AG09309 (cell line): ENCODE results near the gene VCAN.

ENCODE experiments used
- DNase-seq: peaks from one replicate; pipeline ENCODE4 v3.0.0-alpha.2; 2010; ENCODE audit warnings: low read depth
- H3K4me3 ChIP-seq: 2 replicates; pipeline ENCODE4 v1.5.1; 2011; ENCODE audit warnings: mild to moderate bottlenecking, low read depth, low read length, moderate library complexity; ENCODE audit not compliant: control insufficient read depth
- TF ChIP-seq, protein P1 (sequence below): IDR thresholded peaks from 2 replicates; pipeline ENCODE4 v1.5.1; 2011; ENCODE audit warnings: mild to moderate bottlenecking, low read depth, low read length, inconsistent platforms; ENCODE audit not compliant: insufficient read depth, control insufficient read depth; ENCODE audit errors: missing control alignments

VCAN gene

DNA sequence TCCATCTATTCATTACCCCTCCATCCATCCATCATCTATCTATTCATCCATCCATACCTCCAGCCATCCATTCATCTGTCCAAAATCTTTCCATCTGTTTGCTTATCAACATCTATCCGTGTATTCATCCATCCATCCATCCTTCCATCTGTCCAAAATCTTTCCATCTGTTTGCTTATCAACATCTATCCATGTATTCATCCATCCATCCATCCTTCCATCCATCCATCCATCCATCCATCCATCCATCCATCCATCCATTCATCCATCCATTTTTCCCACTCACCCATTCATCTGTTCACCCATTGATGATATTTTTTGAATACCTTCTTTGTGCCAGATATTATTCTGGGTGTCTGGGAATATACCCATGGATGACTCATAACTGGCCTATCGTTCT lies 12.8 kb downstream of the VCAN start:
- TF ChIP-seq, protein P1, sequence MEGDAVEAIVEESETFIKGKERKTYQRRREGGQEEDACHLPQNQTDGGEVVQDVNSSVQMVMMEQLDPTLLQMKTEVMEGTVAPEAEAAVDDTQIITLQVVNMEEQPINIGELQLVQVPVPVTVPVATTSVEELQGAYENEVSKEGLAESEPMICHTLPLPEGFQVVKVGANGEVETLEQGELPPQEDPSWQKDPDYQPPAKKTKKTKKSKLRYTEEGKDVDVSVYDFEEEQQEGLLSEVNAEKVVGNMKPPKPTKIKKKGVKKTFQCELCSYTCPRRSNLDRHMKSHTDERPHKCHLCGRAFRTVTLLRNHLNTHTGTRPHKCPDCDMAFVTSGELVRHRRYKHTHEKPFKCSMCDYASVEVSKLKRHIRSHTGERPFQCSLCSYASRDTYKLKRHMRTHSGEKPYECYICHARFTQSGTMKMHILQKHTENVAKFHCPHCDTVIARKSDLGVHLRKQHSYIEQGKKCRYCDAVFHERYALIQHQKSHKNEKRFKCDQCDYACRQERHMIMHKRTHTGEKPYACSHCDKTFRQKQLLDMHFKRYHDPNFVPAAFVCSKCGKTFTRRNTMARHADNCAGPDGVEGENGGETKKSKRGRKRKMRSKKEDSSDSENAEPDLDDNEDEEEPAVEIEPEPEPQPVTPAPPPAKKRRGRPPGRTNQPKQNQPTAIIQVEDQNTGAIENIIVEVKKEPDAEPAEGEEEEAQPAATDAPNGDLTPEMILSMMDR = no peak
- no peak for DNase-seq
- no peak overlapping the region for H3K4me3 ChIP-seq

DNA sequence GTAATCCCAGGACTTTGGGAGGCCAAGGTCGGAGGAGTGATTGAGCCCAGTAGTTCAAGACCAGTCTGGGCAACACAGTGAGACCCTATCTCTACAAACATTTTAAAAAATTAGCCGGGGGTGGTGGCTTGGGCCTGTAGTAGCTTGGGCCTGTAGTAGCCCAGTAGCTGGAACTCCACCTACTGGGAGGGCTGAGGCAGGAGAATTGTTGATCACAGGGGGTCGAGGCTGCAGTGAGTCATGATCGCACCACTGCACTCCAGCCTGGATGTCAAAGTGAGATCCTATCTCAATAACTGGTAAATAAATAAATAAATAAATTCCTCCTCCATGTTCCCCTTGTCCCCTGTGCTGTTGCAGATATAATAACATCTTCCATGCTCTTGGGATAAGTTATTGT lies 14.3 kb downstream of the VCAN start:
- no peak for DNase-seq
- H3K4me3 ChIP-seq = no peak overlapping the region
- TF ChIP-seq, protein P1 = no peak

DNA sequence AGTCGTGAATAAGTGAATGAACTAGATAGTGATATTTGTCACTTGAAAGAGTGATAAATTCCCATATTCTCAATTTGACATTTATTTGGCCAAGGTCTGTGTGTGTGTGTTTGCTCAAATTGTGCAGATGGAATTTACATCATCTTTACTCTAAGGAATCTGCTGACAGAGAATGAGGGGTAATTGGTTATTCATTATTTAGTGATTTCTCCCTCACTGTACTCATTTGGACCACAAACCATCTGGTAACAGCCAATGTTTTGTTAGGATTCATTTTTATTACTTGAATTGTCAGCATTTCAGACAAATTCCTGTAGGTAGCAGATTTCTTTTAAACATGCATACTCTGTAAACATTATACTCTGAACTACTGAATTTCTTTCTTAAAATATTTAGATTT lies 15.6 kb downstream of the VCAN start:
- DNase-seq = no peak
- no peak overlapping the region for H3K4me3 ChIP-seq
- TF ChIP-seq, protein P1 = no peak

DNA sequence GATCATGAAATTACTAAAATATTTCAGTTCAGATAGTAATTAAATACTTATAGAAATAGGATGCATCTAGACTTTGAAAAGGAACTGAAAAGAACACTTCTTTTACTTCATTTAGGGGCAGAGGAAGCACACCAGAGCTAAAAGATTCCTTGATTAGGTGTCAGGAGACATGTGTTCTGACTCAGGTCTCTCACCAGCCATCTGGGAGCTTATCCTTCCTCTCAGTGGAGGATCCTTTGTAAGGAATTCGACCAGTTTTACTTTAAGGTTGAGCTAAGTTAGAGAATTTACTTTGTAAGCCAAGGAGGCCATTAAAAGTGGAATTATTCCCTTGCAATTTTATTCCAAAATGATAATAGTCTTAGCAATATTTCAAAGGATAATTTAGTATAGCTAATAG lies 16.7 kb downstream of the VCAN start:
- TF ChIP-seq, protein P1 = no peak
- H3K4me3 ChIP-seq = no peak overlapping the region
- no peak for DNase-seq

DNA sequence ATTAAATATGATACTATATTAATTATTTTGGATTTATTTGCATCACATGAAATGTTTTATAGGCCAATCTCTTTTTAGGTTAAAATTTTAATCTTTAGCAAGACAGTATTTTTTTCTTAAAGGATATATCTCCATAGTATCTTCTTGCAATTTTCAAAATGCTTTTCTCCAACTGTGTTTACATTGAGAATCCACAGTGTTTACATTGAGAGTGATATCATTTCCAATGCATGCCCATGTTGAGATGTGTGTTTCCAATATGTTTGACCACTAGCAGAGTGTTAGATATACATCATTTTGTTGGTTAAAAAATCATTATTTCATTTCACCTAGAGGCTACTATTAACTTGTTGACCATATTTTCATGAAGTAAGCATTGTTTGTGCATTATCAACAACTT lies 17.3 kb downstream of the VCAN start:
- TF ChIP-seq, protein P1 = no peak
- DNase-seq = no peak
- H3K4me3 ChIP-seq = no peak overlapping the region

DNA sequence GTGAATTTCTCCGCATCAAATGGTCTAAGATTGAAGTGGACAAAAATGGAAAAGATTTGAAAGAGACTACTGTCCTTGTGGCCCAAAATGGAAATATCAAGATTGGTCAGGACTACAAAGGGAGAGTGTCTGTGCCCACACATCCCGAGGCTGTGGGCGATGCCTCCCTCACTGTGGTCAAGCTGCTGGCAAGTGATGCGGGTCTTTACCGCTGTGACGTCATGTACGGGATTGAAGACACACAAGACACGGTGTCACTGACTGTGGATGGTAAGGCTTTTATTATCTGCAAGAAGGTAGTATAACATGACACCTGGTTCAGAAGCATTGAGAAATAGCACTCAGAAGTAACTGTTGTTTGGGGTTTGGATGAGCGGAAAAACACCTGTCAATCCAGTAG lies 18.7 kb downstream of the VCAN start:
- no peak overlapping the region for H3K4me3 ChIP-seq
- DNase-seq = no peak
- TF ChIP-seq, protein P1 = no peak

DNA sequence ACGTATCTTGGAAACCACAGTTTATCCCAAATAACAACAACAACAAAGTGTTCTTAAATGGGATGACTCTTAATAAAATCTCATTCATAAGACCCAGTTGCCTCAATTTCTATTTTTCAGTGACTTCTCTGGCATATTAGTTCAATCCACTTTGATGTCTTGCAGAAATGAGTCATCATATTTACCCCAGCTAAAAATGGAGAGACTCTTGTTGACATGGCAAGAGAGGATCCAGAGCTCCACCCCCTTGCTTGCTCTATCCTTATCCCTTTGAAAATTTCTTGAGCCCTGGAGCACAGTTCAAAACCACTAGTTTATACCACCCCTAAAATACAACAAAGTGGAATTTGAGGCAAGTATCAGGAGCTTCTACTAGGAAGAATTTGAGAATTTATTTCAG lies 20.8 kb downstream of the VCAN start:
- TF ChIP-seq, protein P1 = no peak
- no peak for DNase-seq
- no peak overlapping the region for H3K4me3 ChIP-seq
